SK-N-MC (cell line): ENCODE measurements around the gene MATN3.

Source experiments
- DNase-seq: peaks from one replicate; pipeline ENCODE4 v3.0.0-alpha.2; 2011; ENCODE audit warnings: low read depth, low spot score
- H3K27ac ChIP-seq: fragments of 200-600 bp; sonication (generic); 2 replicates; pipeline ENCODE4 v1.5.1; 2016; ENCODE audit warnings: mixed run types
- H3K36me3 ChIP-seq: fragments of 200-600 bp; sonication (generic); 2 replicates; pipeline ENCODE4 v1.6.1; 2017; ENCODE audit warnings: antibody characterized with exemption, low read length, mixed read lengths; ENCODE audit not compliant: insufficient read depth
- H3K4me3 ChIP-seq: fragments of 200-600 bp; sonication (generic); 2 replicates; pipeline ENCODE4 v1.5.1; 2016
- H3K9ac ChIP-seq: fragments of 200-600 bp; sonication (generic); 2 replicates; pipeline ENCODE4 v1.8.0; 2017; ENCODE audit warnings: mixed run types, mixed read lengths; ENCODE audit not compliant: insufficient read length
- H3K9me3 ChIP-seq: fragments of 200-600 bp; sonication (generic); 2 replicates; pipeline ENCODE4 v1.6.1; 2017; ENCODE audit warnings: low read depth, mild to moderate bottlenecking, antibody characterized with exemption, low read length, moderate library complexity, mixed read lengths
- EZH2 ChIP-seq: fragments of 200-600 bp; sonication (generic); IDR thresholded peaks from one replicate; pipeline ENCODE4 v1.6.1; 2017; ENCODE audit warnings: antibody characterized with exemption
- FOXP2 ChIP-seq: optimal IDR thresholded peaks from 2 replicates; pipeline ENCODE3; 2011; ENCODE audit warnings: mild to moderate bottlenecking, moderate library complexity; ENCODE audit not compliant: insufficient read depth; ENCODE audit errors: extremely low read length, control extremely low read depth
- POLR2AphosphoS5 ChIP-seq: IDR thresholded peaks from 2 replicates; pipeline ENCODE4 v1.6.1; 2012; ENCODE audit warnings: mild to moderate bottlenecking, low read depth, low read length, borderline replicate concordance

The MATN3 gene

GRCh38 chr2:19973466-19973865 is 39.0 kb downstream of the MATN3 start:
- Histone ChIP-seq H3K4me3 (no peak overlapping the region), H3K27ac (no peak overlapping the region), H3K9ac (no peak overlapping the region), H3K36me3 (peaks cover 49% of the 10 kb centered on the region), H3K9me3 (no peaks in the 10 kb centered on the region)
- TF ChIP-seq FOXP2 (no peak), POLR2AphosphoS5 (no peak), EZH2 (no peak)
- no peak for DNase-seq

GRCh38 chr2:19971691-19972090 is 40.8 kb downstream of the MATN3 start:
- no peak overlapping the region for H3K27ac ChIP-seq
- H3K36me3 ChIP-seq = peaks cover 34% of the 10 kb centered on the region
- no peaks in the 10 kb centered on the region for H3K9me3 ChIP-seq
- no peak overlapping the region for H3K4me3 ChIP-seq
- TF ChIP-seq FOXP2 (no peak), POLR2AphosphoS5 (no peak), EZH2 (no peak)
- no peak for DNase-seq
- H3K9ac ChIP-seq = no peak overlapping the region

GRCh38 chr2:19963386-19963785 is 49.1 kb downstream of the MATN3 start:
- Histone ChIP-seq H3K9ac (no peak overlapping the region), H3K27ac (no peak overlapping the region), H3K36me3 (peaks cover 12% of the 10 kb centered on the region), H3K9me3 (no peaks in the 10 kb centered on the region), H3K4me3 (no peak overlapping the region)
- DNase-seq = no peak
- TF ChIP-seq EZH2 = no peak
- TF ChIP-seq POLR2AphosphoS5 = no peak
- TF ChIP-seq FOXP2 = no peak

GRCh38 chr2:19955544-19956422 is 56.7 kb downstream of the MATN3 start:
- TF ChIP-seq EZH2 (no peak), FOXP2 (no peak), POLR2AphosphoS5 (no peak)
- no peak for DNase-seq
- no peak overlapping the region for H3K27ac ChIP-seq
- peaks cover 10% of the 10 kb centered on the region; the same call in 1 of the 2 replicates for H3K36me3 ChIP-seq
- H3K9me3 ChIP-seq = no peaks in the 10 kb centered on the region
- no peak overlapping the region for H3K4me3 ChIP-seq
- no peak overlapping the region for H3K9ac ChIP-seq

GRCh38 chr2:19949071-19949470 is 63.4 kb downstream of the MATN3 start:
- no peak overlapping the region for H3K9ac ChIP-seq
- TF ChIP-seq FOXP2 (no peak), POLR2AphosphoS5 (no peak), EZH2 (no peak)
- peak overlapping the region; percentile 18; the same call in 1 of the 2 replicates for H3K4me3 ChIP-seq
- no peaks in the 10 kb centered on the region for H3K9me3 ChIP-seq
- DNase-seq = peak; percentile 5
- peaks cover 20% of the 10 kb centered on the region for H3K36me3 ChIP-seq
- H3K27ac ChIP-seq = peak overlapping the region; percentile 27; the same call in 1 of the 2 replicates

- peaks cover 19% of the 10 kb centered on the region for H3K36me3 ChIP-seq
- no peak for DNase-seq
Observed at GRCh38 chr2:19947184-19947940, 65.1 kb downstream of the MATN3 start.

GRCh38 chr2:19944205-19944845 is 68.1 kb downstream of the MATN3 start:
- H3K9ac ChIP-seq = no peak overlapping the region
- no peak for DNase-seq
- no peak overlapping the region for H3K4me3 ChIP-seq
- no peak overlapping the region for H3K27ac ChIP-seq
- no peak for TF ChIP-seq POLR2AphosphoS5
- no peak for TF ChIP-seq EZH2
- no peak for TF ChIP-seq FOXP2
- no peaks in the 10 kb centered on the region for H3K9me3 ChIP-seq
- peaks cover 10% of the 10 kb centered on the region for H3K36me3 ChIP-seq

More at GRCh38 chr2:19947184-19947940, 65.1 kb downstream of the MATN3 start:
- TF ChIP-seq FOXP2 = no peak
- TF ChIP-seq POLR2AphosphoS5 = no peak
- TF ChIP-seq EZH2 = no peak
- Histone ChIP-seq H3K9me3 (no peaks in the 10 kb centered on the region), H3K27ac (peak overlapping the region; percentile 34; the same call in 1 of the 2 replicates), H3K9ac (no peak overlapping the region), H3K4me3 (no peak overlapping the region)

- H3K9ac ChIP-seq = no peak overlapping the region
- peaks cover 17% of the 10 kb centered on the region for H3K36me3 ChIP-seq
- H3K4me3 ChIP-seq = no peak overlapping the region
- no peaks in the 10 kb centered on the region for H3K9me3 ChIP-seq
- TF ChIP-seq FOXP2 = no peak
- no peak for TF ChIP-seq POLR2AphosphoS5
- no peak for TF ChIP-seq EZH2
- no peak overlapping the region for H3K27ac ChIP-seq
- DNase-seq = no peak
Observed at GRCh38 chr2:19943189-19943588, 69.3 kb downstream of the MATN3 start.

GRCh38 chr2:19942199-19942598 is 70.3 kb downstream of the MATN3 start:
- Histone ChIP-seq H3K4me3 (no peak overlapping the region), H3K9me3 (no peaks in the 10 kb centered on the region), H3K9ac (no peak overlapping the region), H3K36me3 (peaks cover 27% of the 10 kb centered on the region), H3K27ac (no peak overlapping the region)
- DNase-seq = no peak
- TF ChIP-seq FOXP2 (no peak), EZH2 (no peak), POLR2AphosphoS5 (no peak)
